IMR-90 (cell line): Measurements from ENCODE around the gene ZNF488.

Experiments
- CEBPB ChIP-seq: IDR thresholded peaks from 2 replicates; pipeline ENCODE4 v1.6.1; 2012; ENCODE audit warnings: low read depth, low read length, improper control_type of control experiment
- MAFK ChIP-seq: IDR thresholded peaks from 2 replicates; pipeline ENCODE4 v1.6.1; 2012; ENCODE audit warnings: low read depth, low read length, improper control_type of control experiment
- POLR2A ChIP-seq: IDR thresholded peaks from 2 replicates; pipeline ENCODE4 v1.6.1; 2012; ENCODE audit warnings: mild to moderate bottlenecking, low read depth, low read length
- RCOR1 ChIP-seq: IDR thresholded peaks from 2 replicates; pipeline ENCODE4 v1.6.1; 2012; ENCODE audit warnings: mild to moderate bottlenecking, low read length, improper control_type of control experiment; ENCODE audit not compliant: insufficient replicate concordance
- TF ChIP-seq, protein P1 (sequence below): conservative IDR thresholded peaks from 2 replicates; pipeline ENCODE4 v1.5.1; 2012; ENCODE audit warnings: mild to moderate bottlenecking, low read depth, low read length, improper control_type of control experiment
- TF ChIP-seq, protein P2 (sequence below): fragments of 150-350 bp; IDR thresholded peaks from 2 replicates; pipeline ENCODE4 v1.6.1; 2017; ENCODE audit warnings: mild to moderate bottlenecking, antibody characterized with exemption, low read length, low read depth

DNA sequence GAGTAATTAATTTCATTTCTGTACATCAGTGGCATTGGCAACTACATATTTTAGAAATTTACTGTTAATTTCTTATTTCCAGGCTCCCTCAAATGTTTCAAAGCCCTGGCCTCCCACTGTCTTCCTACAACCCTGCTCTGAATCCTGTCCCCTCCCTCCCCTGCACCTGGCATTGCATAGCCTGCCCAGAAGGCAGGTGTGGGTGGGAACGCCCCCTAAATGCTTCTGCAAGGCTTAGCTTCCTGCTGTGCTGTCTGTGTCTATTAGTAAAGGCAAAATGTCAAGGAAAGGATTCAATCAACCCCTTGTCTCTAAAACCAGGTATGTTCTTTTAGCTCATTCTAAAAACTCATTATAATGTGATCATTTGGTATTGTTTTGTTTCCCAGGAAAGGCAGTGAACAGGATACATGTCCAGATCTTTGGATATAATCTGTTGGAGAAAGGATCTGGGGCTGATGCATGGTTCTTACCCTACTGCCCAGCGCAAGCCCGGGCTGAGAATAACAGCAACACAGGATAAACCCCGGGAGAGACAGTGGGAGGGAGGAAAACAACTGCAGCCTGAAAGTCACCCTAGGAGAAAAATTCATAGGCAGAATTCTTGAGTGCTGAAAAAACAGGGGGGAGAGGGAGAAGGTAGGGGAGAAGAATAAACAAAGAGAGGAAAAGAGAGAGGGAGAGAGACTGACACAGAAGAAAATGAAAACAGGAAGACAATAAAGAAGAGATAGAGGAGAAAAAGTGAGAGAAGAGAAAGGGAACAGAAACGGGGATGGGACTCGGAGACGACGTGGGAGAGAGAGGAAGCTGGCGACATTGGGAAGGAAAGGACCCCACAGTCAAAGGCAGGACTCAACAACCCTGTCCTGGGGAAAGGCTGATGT lies 589 bp downstream of the ZNF488 start:
- TF ChIP-seq, protein P1, sequence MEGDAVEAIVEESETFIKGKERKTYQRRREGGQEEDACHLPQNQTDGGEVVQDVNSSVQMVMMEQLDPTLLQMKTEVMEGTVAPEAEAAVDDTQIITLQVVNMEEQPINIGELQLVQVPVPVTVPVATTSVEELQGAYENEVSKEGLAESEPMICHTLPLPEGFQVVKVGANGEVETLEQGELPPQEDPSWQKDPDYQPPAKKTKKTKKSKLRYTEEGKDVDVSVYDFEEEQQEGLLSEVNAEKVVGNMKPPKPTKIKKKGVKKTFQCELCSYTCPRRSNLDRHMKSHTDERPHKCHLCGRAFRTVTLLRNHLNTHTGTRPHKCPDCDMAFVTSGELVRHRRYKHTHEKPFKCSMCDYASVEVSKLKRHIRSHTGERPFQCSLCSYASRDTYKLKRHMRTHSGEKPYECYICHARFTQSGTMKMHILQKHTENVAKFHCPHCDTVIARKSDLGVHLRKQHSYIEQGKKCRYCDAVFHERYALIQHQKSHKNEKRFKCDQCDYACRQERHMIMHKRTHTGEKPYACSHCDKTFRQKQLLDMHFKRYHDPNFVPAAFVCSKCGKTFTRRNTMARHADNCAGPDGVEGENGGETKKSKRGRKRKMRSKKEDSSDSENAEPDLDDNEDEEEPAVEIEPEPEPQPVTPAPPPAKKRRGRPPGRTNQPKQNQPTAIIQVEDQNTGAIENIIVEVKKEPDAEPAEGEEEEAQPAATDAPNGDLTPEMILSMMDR: no peak
- TF ChIP-seq MAFK (no peak), POLR2A (no peak), RCOR1 (no peak), CEBPB (no peak)
- TF ChIP-seq, protein P2, sequence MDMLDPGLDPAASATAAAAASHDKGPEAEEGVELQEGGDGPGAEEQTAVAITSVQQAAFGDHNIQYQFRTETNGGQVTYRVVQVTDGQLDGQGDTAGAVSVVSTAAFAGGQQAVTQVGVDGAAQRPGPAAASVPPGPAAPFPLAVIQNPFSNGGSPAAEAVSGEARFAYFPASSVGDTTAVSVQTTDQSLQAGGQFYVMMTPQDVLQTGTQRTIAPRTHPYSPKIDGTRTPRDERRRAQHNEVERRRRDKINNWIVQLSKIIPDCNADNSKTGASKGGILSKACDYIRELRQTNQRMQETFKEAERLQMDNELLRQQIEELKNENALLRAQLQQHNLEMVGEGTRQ: no peak
